WTC11 (cell line): ENCODE measurements around the gene PFKM. TPM values are rescaled to one million over a fixed set of nuclear protein-coding genes. Genes with fewer than 3 reads are reported as not detected.

Experiments
- ATAC-seq: fragments of 200-7000 bp; cut with Tn5 transposase; 2 replicates; pipeline ENCODE4 v1.10.0; 2021; ENCODE audit warnings: mild to moderate bottlenecking, moderate library complexity
- CTCF ChIA-PET: fragments of 300-600 bp; sonication (Branson Sonifier 250); formaldehyde crosslinking; loops from one replicate; lab custom pipeline; 2021; ENCODE audit warnings: antibody characterized with exemption; lab: Charles Lee
- POLR2A ChIA-PET: fragments of 350-600 bp; sonication (Branson Sonifier 250); formaldehyde crosslinking; loops from one replicate; lab custom pipeline; 2021; ENCODE audit warnings: antibody characterized with exemption; lab: Charles Lee
- DNase-seq: peaks from one replicate; pipeline ENCODE4 v3.0.0; 2021; ENCODE audit warnings: low spot score
- H3K27ac Mint-ChIP-seq: 2 replicates; pipeline ENCODE4 v1.8.0; 2021; ENCODE audit warnings: mixed read lengths
- H3K27me3 Mint-ChIP-seq: 2 replicates; pipeline ENCODE4 v1.8.0; 2021; ENCODE audit warnings: low read depth, mild to moderate bottlenecking, moderate library complexity, mixed read lengths
- H3K36me3 Mint-ChIP-seq: 2 replicates; pipeline ENCODE4 v1.8.0; 2021; ENCODE audit warnings: mixed read lengths
- H3K4me1 Mint-ChIP-seq: 2 replicates; pipeline ENCODE4 v1.8.0; 2022; ENCODE audit warnings: mixed read lengths
- H3K4me3 Mint-ChIP-seq: 2 replicates; pipeline ENCODE4 v1.8.0; 2021; ENCODE audit warnings: mild to moderate bottlenecking, moderate library complexity, mixed read lengths
- H3K9me3 Mint-ChIP-seq: 2 replicates; pipeline ENCODE4 v1.8.0; 2021; ENCODE audit warnings: mixed read lengths
- CDX4 ChIP-seq: fragments of 250-450 bp; sonication (Bioruptor Pico); IDR thresholded peaks from 2 replicates; pipeline ENCODE4 v1.9.0; 2021; ENCODE audit warnings: moderate library complexity, mild to moderate bottlenecking, inconsistent platforms, borderline replicate concordance
- CREB1 ChIP-seq: sonication (generic); formaldehyde crosslinking; IDR thresholded peaks from 2 replicates; pipeline ENCODE4 v1.8.0; 2023; ENCODE audit warnings: mild to moderate bottlenecking, missing genetic modification reagents
- ELF4 ChIP-seq: sonication (generic); formaldehyde crosslinking; IDR thresholded peaks from 2 replicates; pipeline ENCODE4 v1.8.1; 2022; ENCODE audit warnings: low read depth, mild to moderate bottlenecking, moderate library complexity, missing genetic modification reagents
- ETV6 ChIP-seq: sonication (generic); formaldehyde crosslinking; IDR thresholded peaks from 2 replicates; pipeline ENCODE4 v1.8.1; 2022; ENCODE audit warnings: mild to moderate bottlenecking, missing genetic modification reagents
- JAZF1 ChIP-seq: fragments of 250-450 bp; sonication (Bioruptor Pico); IDR thresholded peaks from 2 replicates; pipeline ENCODE4 v1.9.0; 2021; ENCODE audit warnings: moderate library complexity, mild to moderate bottlenecking, inconsistent platforms
- NFATC4 ChIP-seq: fragments of 250-450 bp; sonication (Bioruptor Pico); IDR thresholded peaks from 2 replicates; pipeline ENCODE4 v1.9.0; 2021; ENCODE audit warnings: mild to moderate bottlenecking
- RORB ChIP-seq: fragments of 250-450 bp; sonication (Bioruptor Pico); IDR thresholded peaks from 2 replicates; pipeline ENCODE4 v1.9.0; 2021; ENCODE audit warnings: mild to moderate bottlenecking
- SMAD3 ChIP-seq: sonication (generic); formaldehyde crosslinking; IDR thresholded peaks from 2 replicates; pipeline ENCODE4 v1.8.0; 2022; ENCODE audit warnings: missing genetic modification reagents, mild to moderate bottlenecking, borderline replicate concordance
- TCF7 ChIP-seq: sonication (generic); formaldehyde crosslinking; IDR thresholded peaks from 2 replicates; pipeline ENCODE4 v1.8.0; 2022; ENCODE audit warnings: mild to moderate bottlenecking, low read depth, missing genetic modification reagents, moderate library complexity
- TEAD1 ChIP-seq: sonication (generic); formaldehyde crosslinking; IDR thresholded peaks from 2 replicates; pipeline ENCODE4 v1.8.0; 2022; ENCODE audit warnings: mild to moderate bottlenecking, missing genetic modification reagents
- USF2 ChIP-seq: sonication (generic); formaldehyde crosslinking; IDR thresholded peaks from 2 replicates; pipeline ENCODE4 v1.8.1; 2023; ENCODE audit warnings: mild to moderate bottlenecking, missing genetic modification reagents, moderate library complexity
- ZBTB21 ChIP-seq: sonication (generic); formaldehyde crosslinking; IDR thresholded peaks from 2 replicates; pipeline ENCODE4 v1.8.1; 2023; ENCODE audit warnings: mild to moderate bottlenecking, missing genetic modification reagents, borderline replicate concordance
- ZNF219 ChIP-seq: sonication (generic); formaldehyde crosslinking; IDR thresholded peaks from 2 replicates; pipeline ENCODE4 v1.8.0; 2023; ENCODE audit warnings: missing genetic modification reagents, mild to moderate bottlenecking, borderline replicate concordance
- ZNF281 ChIP-seq: sonication (generic); formaldehyde crosslinking; IDR thresholded peaks from 2 replicates; pipeline ENCODE4 v1.8.0; 2023; ENCODE audit warnings: mild to moderate bottlenecking, missing genetic modification reagents
- ZNF396 ChIP-seq: fragments of 250-450 bp; sonication (Bioruptor Pico); IDR thresholded peaks from 2 replicates; pipeline ENCODE4 v1.8.0; 2021; ENCODE audit warnings: mild to moderate bottlenecking, moderate library complexity, borderline replicate concordance
- ZSCAN18 ChIP-seq: fragments of 250-450 bp; sonication (Bioruptor Pico); IDR thresholded peaks from 2 replicates; pipeline ENCODE4 v2.1.2; 2022; ENCODE audit warnings: mild to moderate bottlenecking, moderate library complexity
- total RNA-seq: library from RNA; stranded (reverse); gene quantifications from 3 replicates; pipeline ENCODE4 v1.2.3, GENCODE V29; 2021
- TF ChIP-seq, protein P1 (sequence below): sonication (generic); formaldehyde crosslinking; IDR thresholded peaks from 2 replicates; pipeline ENCODE4 v1.8.1; 2023; ENCODE audit warnings: mild to moderate bottlenecking, missing genetic modification reagents
- TF ChIP-seq, protein P2 (sequence below): sonication (generic); formaldehyde crosslinking; IDR thresholded peaks from 2 replicates; pipeline ENCODE4 v1.8.1; 2022; ENCODE audit warnings: low read depth, mild to moderate bottlenecking, moderate library complexity, missing genetic modification reagents, borderline replicate concordance
- TF ChIP-seq, protein P3 (sequence below): fragments of 250-450 bp; sonication (Bioruptor Pico); conservative IDR thresholded peaks from 2 replicates; pipeline ENCODE4 v1.9.0; 2021; ENCODE audit warnings: mild to moderate bottlenecking

The PFKM gene
- total RNA-seq, 1 experiment from 2014 or later: 99.3 TPM

GRCh38 chr12:48192861-48193260 lies 73.7 kb downstream of the PFKM start:
- ATAC-seq (no peak), DNase-seq (no peak)
- Mint-ChIP-seq H3K4me1 (0 out of 2 replicates have a peak, but pooled peaks cover 7% of the 10 kb centered on the region), H3K9me3 (0 out of 2 replicates have a peak, but pooled peaks cover 3% of the 10 kb centered on the region), H3K27me3 (peaks cover 73% of the 10 kb centered on the region), H3K4me3 (no peak overlapping the region), H3K27ac (no peak overlapping the region), H3K36me3 (no peaks in the 10 kb centered on the region)
- ChIA-PET POLR2A (no interaction called here), CTCF (no interaction called here)
- TF ChIP-seq ZSCAN18 (CRISPR knock-in tag): no peak
- TF ChIP-seq, protein P1, sequence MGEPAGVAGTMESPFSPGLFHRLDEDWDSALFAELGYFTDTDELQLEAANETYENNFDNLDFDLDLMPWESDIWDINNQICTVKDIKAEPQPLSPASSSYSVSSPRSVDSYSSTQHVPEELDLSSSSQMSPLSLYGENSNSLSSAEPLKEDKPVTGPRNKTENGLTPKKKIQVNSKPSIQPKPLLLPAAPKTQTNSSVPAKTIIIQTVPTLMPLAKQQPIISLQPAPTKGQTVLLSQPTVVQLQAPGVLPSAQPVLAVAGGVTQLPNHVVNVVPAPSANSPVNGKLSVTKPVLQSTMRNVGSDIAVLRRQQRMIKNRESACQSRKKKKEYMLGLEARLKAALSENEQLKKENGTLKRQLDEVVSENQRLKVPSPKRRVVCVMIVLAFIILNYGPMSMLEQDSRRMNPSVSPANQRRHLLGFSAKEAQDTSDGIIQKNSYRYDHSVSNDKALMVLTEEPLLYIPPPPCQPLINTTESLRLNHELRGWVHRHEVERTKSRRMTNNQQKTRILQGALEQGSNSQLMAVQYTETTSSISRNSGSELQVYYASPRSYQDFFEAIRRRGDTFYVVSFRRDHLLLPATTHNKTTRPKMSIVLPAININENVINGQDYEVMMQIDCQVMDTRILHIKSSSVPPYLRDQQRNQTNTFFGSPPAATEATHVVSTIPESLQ: no peak
- no peak for TF ChIP-seq TEAD1 (CRISPR knock-in tag)
- TF ChIP-seq ETV6 (CRISPR knock-in tag): no peak
- TF ChIP-seq ZNF219 (CRISPR knock-in tag): no peak

DNA sequence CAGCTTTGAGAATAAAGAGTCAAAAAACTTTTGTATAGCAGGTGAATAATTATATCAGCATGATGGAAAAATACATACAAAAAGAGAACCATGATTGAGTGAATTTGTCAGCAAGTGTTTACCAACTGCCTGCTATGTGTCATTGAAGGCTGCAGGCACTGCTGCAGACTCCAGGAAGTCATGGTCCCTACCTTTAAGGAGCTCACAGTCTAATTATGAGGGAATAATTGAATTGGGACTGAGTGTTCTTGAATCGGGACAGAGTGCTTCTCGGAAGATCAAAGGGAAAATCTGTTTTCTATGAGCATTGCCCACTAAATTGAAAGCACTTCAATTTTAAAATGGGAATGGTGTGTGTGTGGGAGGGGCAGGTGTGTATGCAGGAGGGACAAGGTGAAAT lies 74.5 kb downstream of the PFKM start:
- 0 out of 2 replicates have a peak, but pooled peaks cover 7% of the 10 kb centered on the region for H3K4me1 Mint-ChIP-seq
- no peak for ATAC-seq
- no peak for DNase-seq
- ChIA-PET CTCF (interaction anchor here (0.8 to 1.4 kb wide), 2 partner anchors 424 to 425 kb away, joined by 3 to 4 read pairs; no protein-coding TSS in a partner anchor), POLR2A (interaction anchor here (0.6 kb wide), 1 partner anchor 51 kb away, joined by 3 read pairs; no protein-coding TSS in a partner anchor)
- H3K27ac Mint-ChIP-seq: no peak overlapping the region
- 0 out of 2 replicates have a peak, but pooled peaks cover 3% of the 10 kb centered on the region for H3K9me3 Mint-ChIP-seq
- TF ChIP-seq ELF4: no peak
- no peak for TF ChIP-seq ZNF396 (CRISPR knock-in tag)
- no peak for TF ChIP-seq TCF7 (CRISPR knock-in tag)
- TF ChIP-seq, protein P2, sequence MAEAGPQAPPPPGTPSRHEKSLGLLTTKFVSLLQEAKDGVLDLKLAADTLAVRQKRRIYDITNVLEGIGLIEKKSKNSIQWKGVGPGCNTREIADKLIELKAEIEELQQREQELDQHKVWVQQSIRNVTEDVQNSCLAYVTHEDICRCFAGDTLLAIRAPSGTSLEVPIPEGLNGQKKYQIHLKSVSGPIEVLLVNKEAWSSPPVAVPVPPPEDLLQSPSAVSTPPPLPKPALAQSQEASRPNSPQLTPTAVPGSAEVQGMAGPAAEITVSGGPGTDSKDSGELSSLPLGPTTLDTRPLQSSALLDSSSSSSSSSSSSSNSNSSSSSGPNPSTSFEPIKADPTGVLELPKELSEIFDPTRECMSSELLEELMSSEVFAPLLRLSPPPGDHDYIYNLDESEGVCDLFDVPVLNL (CRISPR knock-in tag): no peak
- TF ChIP-seq JAZF1 (CRISPR knock-in tag): no peak
- TF ChIP-seq, protein P3, sequence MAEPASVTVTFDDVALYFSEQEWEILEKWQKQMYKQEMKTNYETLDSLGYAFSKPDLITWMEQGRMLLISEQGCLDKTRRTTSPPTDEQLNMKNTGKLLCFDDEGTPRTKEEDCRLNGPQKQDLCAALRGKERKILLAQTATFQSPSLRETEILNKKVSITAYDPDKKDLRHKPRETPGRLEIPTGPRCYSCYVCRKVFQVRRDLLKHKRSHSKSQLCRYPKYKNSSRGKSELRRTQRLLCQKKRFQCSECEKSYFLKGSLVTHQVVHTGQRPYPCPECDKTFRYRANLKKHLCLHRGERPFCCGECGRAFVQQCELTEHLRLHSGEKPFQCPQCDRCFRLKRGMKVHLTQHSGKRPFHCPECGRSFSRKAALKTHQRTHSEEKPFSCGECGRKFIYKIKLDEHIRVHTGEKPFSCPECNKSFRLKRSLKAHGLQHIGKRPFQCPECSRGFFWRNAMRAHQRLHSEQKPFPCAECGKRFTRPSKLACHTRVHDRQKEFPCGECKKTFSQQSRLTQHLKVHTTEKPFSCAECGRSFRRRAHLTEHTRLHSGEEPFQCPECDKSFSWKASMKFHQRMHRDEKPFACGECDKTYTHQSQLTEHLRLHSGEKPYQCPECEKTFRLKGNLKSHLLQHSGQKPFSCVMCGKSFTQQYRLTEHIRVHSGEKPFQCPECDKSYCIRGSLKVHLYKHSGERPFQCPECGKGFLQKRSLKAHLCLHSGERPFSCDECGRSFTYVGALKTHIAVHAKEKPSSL: no peak
- no peak for TF ChIP-seq RORB
- no peak for TF ChIP-seq SMAD3 (CRISPR knock-in tag)
- no peak for TF ChIP-seq USF2 (CRISPR knock-in tag)
- H3K4me3 Mint-ChIP-seq: no peak overlapping the region
- peaks cover 70% of the 10 kb centered on the region for H3K27me3 Mint-ChIP-seq
- H3K36me3 Mint-ChIP-seq: no peaks in the 10 kb centered on the region

- ChIA-PET POLR2A (no interaction called here), CTCF (interaction anchor here (0.8 to 1.4 kb wide), 2 partner anchors 92 to 424 kb away, joined by 4 read pairs; no protein-coding TSS in a partner anchor)
- DNase-seq: no peak
- no peak for ATAC-seq
- H3K36me3 Mint-ChIP-seq: no peaks in the 10 kb centered on the region
- H3K9me3 Mint-ChIP-seq: 0 out of 2 replicates have a peak, but pooled peaks cover 3% of the 10 kb centered on the region
- H3K4me1 Mint-ChIP-seq: 0 out of 2 replicates have a peak, but pooled peaks cover 7% of the 10 kb centered on the region
- H3K27me3 Mint-ChIP-seq: peaks cover 73% of the 10 kb centered on the region
- H3K27ac Mint-ChIP-seq: no peak overlapping the region
- no peak overlapping the region for H3K4me3 Mint-ChIP-seq
- no peak for TF ChIP-seq CDX4 (CRISPR knock-in tag)
- TF ChIP-seq ZNF281: no peak
- no peak for TF ChIP-seq CREB1 (CRISPR knock-in tag)
- TF ChIP-seq ZBTB21 (CRISPR knock-in tag): no peak
- TF ChIP-seq NFATC4 (CRISPR knock-in tag): no peak
Observed at GRCh38 chr12:48194799-48195201, 75.6 kb downstream of the PFKM start.
